NCI-H446 (cell line): ENCODE data around the gene PPM1H.

Experiments
- DNase-seq, 2 experiments: peaks; one replicate each; lab custom pipeline; 2025; lab: John Stamatoyannopoulos, UW

The PPM1H gene

GRCh38 chr12:62873116-62873825, 61.7 kb downstream of the PPM1H start:
- no peak for DNase-seq

GRCh38 chr12:62868820-62869219, 66.1 kb downstream of the PPM1H start:
- no peak for DNase-seq

GRCh38 chr12:62866451-62867082, 68.4 kb downstream of the PPM1H start:
- no peak for DNase-seq

- DNase-seq, result no peak
Measured at GRCh38 chr12:62865937-62866336, 69.0 kb downstream of the PPM1H start.

- no peak for DNase-seq
Measured at GRCh38 chr12:62865065-62865464, 69.9 kb downstream of the PPM1H start.

GRCh38 chr12:62862259-62862881, 72.6 kb downstream of the PPM1H start:
- no peak for DNase-seq

- no peak for DNase-seq
Measured at GRCh38 chr12:62861586-62861985, 73.4 kb downstream of the PPM1H start.

GRCh38 chr12:62860501-62861411, 74.2 kb downstream of the PPM1H start:
- DNase-seq, result no peak

GRCh38 chr12:62860020-62860419, 74.9 kb downstream of the PPM1H start:
- no peak for DNase-seq

GRCh38 chr12:62859321-62859737, 75.6 kb downstream of the PPM1H start:
- no peak for DNase-seq

GRCh38 chr12:62856454-62856853, 78.5 kb downstream of the PPM1H start:
- DNase-seq, result no peak

GRCh38 chr12:62854024-62854423, 80.9 kb downstream of the PPM1H start:
- no peak for DNase-seq

GRCh38 chr12:62849398-62849797, 85.6 kb downstream of the PPM1H start:
- no peak for DNase-seq

- no peak for DNase-seq
Measured at GRCh38 chr12:62848418-62848817, 86.5 kb downstream of the PPM1H start.

GRCh38 chr12:62847709-62848108, 87.2 kb downstream of the PPM1H start:
- no peak for DNase-seq

GRCh38 chr12:62846491-62846890, 88.5 kb downstream of the PPM1H start:
- DNase-seq, result no peak

- no peak for DNase-seq
Measured at GRCh38 chr12:62844915-62845314, 90.0 kb downstream of the PPM1H start.

- no peak for DNase-seq
Measured at GRCh38 chr12:62843716-62844115, 91.2 kb downstream of the PPM1H start.

- no peak for DNase-seq
Measured at GRCh38 chr12:62841846-62842245, 93.1 kb downstream of the PPM1H start.

- no peak for DNase-seq
Measured at GRCh38 chr12:62840806-62841205, 94.1 kb downstream of the PPM1H start.

GRCh38 chr12:62839869-62840660, 94.9 kb downstream of the PPM1H start:
- DNase-seq, result no peak
